ENCODE measurements around the gene SORBS1. TPM values are rescaled to one million over a fixed set of nuclear protein-coding genes. Genes with fewer than 3 reads are reported as not detected.

Gene SORBS1
- total RNA-seq, 1 donor from 2014 or later = 896 TPM

DNA sequence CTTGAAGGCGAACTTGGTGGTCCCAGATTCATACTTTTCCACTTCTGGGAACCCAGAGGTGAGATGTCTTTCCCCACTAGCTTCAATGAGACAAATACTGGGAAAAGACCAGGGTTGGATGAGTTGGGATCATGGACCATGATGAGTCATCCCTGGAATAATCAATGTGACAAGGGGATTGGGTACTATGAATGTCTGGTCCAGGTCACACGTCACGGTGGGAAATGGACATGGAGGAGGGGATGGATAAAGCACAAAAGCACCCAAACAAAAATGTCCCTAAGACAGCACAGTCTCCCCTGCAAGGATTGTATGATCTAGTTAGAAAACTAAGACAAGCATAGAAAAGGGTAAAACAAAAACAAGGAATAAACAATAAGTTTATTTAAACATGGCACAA, 12.4 kb upstream of the SORBS1 start:
- Histone ChIP-seq H3K4me3 (no peak overlapping the region), H3K4me1 (peaks cover 27% of the 10 kb centered on the region), H3K27ac (replicated peaks) (peak overlapping the region; percentile 68), H3K27me3 (ENCODE audit: low read depth) (no peaks in the 10 kb centered on the region), H3K9me3 (replicated peaks) (no peaks in the 10 kb centered on the region), H3K36me3 (no peaks in the 10 kb centered on the region)
- intact Hi-C loops (cut with micrococcal nuclease) = no loop called here
- DNase-seq = no peak
- TF ChIP-seq, protein P1, sequence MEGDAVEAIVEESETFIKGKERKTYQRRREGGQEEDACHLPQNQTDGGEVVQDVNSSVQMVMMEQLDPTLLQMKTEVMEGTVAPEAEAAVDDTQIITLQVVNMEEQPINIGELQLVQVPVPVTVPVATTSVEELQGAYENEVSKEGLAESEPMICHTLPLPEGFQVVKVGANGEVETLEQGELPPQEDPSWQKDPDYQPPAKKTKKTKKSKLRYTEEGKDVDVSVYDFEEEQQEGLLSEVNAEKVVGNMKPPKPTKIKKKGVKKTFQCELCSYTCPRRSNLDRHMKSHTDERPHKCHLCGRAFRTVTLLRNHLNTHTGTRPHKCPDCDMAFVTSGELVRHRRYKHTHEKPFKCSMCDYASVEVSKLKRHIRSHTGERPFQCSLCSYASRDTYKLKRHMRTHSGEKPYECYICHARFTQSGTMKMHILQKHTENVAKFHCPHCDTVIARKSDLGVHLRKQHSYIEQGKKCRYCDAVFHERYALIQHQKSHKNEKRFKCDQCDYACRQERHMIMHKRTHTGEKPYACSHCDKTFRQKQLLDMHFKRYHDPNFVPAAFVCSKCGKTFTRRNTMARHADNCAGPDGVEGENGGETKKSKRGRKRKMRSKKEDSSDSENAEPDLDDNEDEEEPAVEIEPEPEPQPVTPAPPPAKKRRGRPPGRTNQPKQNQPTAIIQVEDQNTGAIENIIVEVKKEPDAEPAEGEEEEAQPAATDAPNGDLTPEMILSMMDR (IDR thresholded peaks at IDR 0.05; ENCODE audit: borderline replicate concordance) = no peak

DNA sequence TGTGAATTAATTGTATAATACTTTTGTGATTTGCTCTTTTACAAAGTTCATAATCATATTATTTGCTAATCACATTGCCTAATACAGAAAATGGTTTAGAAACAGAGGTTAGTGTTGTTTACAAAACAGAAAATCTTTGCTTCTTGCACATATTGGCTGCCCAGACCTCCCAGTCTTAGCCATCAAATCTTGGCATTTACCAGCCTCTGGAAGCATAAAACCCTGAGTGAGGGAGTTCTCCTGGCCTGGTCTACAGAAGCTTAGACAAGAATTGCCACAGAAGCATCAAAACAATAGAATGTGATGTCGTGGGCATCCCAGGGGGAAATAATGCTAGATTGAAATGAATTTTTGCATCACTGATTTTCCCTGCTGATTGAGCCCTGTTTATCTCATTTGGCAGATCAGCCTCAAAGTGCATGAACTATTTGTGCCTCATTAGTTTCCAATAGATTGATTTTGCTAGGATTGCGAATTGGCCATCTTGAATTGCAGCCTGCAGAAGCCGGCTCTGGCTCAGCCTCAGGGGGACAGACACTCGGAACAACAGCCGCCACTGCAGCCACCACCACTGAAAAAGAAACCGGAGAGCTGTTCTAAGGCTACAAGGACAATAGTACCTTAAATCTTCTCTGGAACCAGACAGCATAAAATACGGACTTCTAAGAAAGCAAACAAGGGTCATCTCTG, 11.1 kb upstream of the SORBS1 start:
- intact Hi-C loops (cut with micrococcal nuclease) = no loop called here
- TF ChIP-seq, protein P1 (IDR thresholded peaks at IDR 0.05; ENCODE audit: borderline replicate concordance) = no peak
- peak overlapping the region; percentile 15 for H3K4me3 ChIP-seq
- no peaks in the 10 kb centered on the region for H3K27me3 ChIP-seq (ENCODE audit: low read depth)
- peak overlapping the region; percentile 21 for H3K27ac ChIP-seq (replicated peaks)
- no peak for DNase-seq
- peaks cover 31% of the 10 kb centered on the region for H3K4me1 ChIP-seq
- no peaks in the 10 kb centered on the region for H3K9me3 ChIP-seq (replicated peaks)
- H3K36me3 ChIP-seq = no peaks in the 10 kb centered on the region

DNA sequence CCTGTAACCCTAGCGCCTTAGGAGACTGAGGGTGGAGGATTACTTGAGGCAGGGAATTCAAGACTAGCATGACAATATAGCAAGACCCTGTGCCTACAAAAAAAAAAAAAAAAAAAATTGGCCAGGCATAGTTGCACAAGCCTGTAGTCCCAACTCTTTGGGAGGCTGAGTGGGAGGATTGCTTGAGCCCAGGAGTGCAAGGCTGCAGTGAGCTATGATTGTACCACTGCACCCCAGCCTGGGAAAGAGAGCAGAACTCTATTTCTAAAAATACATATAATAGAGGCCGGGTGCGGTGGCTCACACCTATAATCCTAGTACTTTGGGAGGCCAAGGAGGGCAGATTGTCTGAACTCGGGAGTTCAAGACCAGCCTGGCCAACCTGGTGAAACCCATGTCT, 10.2 kb upstream of the SORBS1 start:
- peaks cover 31% of the 10 kb centered on the region for H3K4me1 ChIP-seq

DNA sequence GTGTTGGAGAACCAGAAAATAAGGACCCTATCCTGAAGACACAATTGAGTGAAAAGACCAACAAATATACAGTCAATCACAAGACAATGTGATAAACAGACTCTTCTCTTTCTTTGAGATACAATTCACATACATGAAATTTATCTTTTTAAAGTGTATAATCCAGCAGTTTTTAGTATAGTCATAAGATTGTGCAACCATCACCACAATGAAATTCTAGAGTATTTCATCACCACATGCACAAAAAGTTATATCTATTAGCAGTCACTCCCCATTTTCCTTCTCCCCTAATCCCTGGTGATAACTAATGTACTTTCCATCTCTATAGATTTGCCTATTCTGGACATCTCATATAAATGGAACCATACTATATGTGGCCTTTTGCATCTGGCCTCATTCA, 8.2 kb upstream of the SORBS1 start:
- intact Hi-C loops (cut with micrococcal nuclease) = no loop called here
- Histone ChIP-seq H3K9me3 (replicated peaks) (no peaks in the 10 kb centered on the region), H3K4me1 (peaks cover 19% of the 10 kb centered on the region), H3K27ac (replicated peaks) (no peak overlapping the region), H3K4me3 (no peak overlapping the region), H3K36me3 (no peaks in the 10 kb centered on the region), H3K27me3 (ENCODE audit: low read depth) (no peaks in the 10 kb centered on the region)
- TF ChIP-seq, protein P1 (IDR thresholded peaks at IDR 0.05; ENCODE audit: borderline replicate concordance) = no peak
- no peak for DNase-seq

More for the DNA sequence above, 10.2 kb upstream of the SORBS1 start:
- TF ChIP-seq, protein P1 (IDR thresholded peaks at IDR 0.05; ENCODE audit: borderline replicate concordance) = no peak
- H3K27ac ChIP-seq (replicated peaks) = no peak overlapping the region
- no peak for DNase-seq
- H3K36me3 ChIP-seq = no peaks in the 10 kb centered on the region
- no peaks in the 10 kb centered on the region for H3K27me3 ChIP-seq (ENCODE audit: low read depth)
- no peak overlapping the region for H3K4me3 ChIP-seq
- intact Hi-C loops (cut with micrococcal nuclease) = no loop called here
- no peaks in the 10 kb centered on the region for H3K9me3 ChIP-seq (replicated peaks)

DNA sequence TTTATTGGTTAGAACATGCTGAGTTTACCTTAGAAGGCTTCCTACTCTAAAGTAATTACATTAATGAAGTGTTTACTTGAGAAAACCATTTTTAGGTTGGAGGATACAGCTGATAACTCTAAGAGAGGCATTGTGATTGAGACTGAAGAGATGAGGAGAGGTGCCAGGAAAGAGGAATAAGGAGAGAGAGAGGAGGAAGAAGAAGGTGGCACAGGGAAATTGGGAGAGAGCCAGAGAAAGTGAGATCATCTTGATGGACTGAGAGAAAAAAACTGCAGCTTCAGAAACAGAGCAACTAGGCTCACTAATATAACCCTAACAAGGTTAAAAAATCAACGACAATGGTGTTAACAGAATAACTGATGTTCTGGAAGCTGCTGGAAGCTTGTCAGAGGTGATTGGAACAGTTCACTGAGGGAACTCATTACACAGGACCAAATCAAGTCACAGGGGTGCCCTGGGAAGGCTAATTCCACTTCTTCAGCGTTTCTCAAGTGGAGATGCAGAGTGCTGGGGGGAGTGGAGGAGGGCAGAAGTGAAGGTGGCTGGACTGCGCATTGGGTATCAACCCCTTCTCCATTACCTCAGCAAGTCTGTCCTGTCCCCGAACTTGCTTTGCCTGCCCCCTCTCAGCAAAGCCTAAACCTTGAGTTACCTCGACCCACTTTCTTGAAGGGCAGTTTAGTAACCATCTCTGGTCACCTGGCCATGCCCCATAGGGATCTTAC, 6.9 kb upstream of the SORBS1 start:
- Histone ChIP-seq H3K27me3 (ENCODE audit: low read depth) (no peaks in the 10 kb centered on the region), H3K27ac (replicated peaks) (no peak overlapping the region), H3K4me3 (no peak overlapping the region), H3K9me3 (replicated peaks) (no peaks in the 10 kb centered on the region), H3K36me3 (no peaks in the 10 kb centered on the region), H3K4me1 (peaks cover 8% of the 10 kb centered on the region)
- DNase-seq = no peak
- intact Hi-C loops (cut with micrococcal nuclease) = no loop called here
- TF ChIP-seq, protein P1 (IDR thresholded peaks at IDR 0.05; ENCODE audit: borderline replicate concordance) = no peak

Data from left ventricle myocardium inferior (tissue), 1 donor.